DOHH2 (cell line): ENCODE measurements around the gene TMEM45A.

ENCODE experiments used
- H3F3A ChIP-seq: fragments of 200-600 bp; sonication (generic), shearing (Covaris generic); 2 replicates; pipeline ENCODE4 v1.6.0; 2016; ENCODE audit warnings: antibody characterized with exemption, mild to moderate bottlenecking; ENCODE audit not compliant: control insufficient read depth, insufficient read depth
- H3K27ac ChIP-seq: fragments of 200-600 bp; sonication (generic); 2 replicates; pipeline ENCODE4 v1.5.1; 2014; ENCODE audit warnings: low read depth, mild to moderate bottlenecking, low read length, moderate library complexity
- H3K27me3 ChIP-seq: fragments of 200-600 bp; sonication (generic); 2 replicates; pipeline ENCODE4 v1.6.1; 2014; ENCODE audit warnings: mild to moderate bottlenecking, low read length, mixed read lengths; ENCODE audit not compliant: control insufficient read depth
- H3K36me3 ChIP-seq: fragments of 200-600 bp; sonication (generic); 2 replicates; pipeline ENCODE4 v1.6.1; 2014; ENCODE audit warnings: mild to moderate bottlenecking, low read length, moderate library complexity, mixed read lengths; ENCODE audit not compliant: control insufficient read depth
- H3K4me1 ChIP-seq: fragments of 200-600 bp; sonication (generic); 2 replicates; pipeline ENCODE4 v1.6.1; 2014; ENCODE audit warnings: mild to moderate bottlenecking, low read length, mixed read lengths; ENCODE audit not compliant: control insufficient read depth
- H3K4me2 ChIP-seq: fragments of 200-600 bp; sonication (generic); 2 replicates; pipeline ENCODE4 v1.6.0; 2014; ENCODE audit warnings: mild to moderate bottlenecking, low read length, moderate library complexity
- H3K4me3 ChIP-seq: fragments of 200-600 bp; sonication (generic); 2 replicates; pipeline ENCODE4 v1.5.1; 2014; ENCODE audit warnings: mild to moderate bottlenecking, low read length, mixed read lengths
- H3K79me2 ChIP-seq: fragments of 200-600 bp; sonication (generic); 2 replicates; pipeline ENCODE4 v1.6.1; 2014; ENCODE audit warnings: mild to moderate bottlenecking, low read length, mixed read lengths; ENCODE audit not compliant: control insufficient read depth
- H3K9me2 ChIP-seq: fragments of 200-600 bp; sonication (generic); replicated peaks from 2 replicates; pipeline ENCODE4 v1.6.1; 2014; ENCODE audit warnings: mild to moderate bottlenecking, low read length, mixed read lengths; ENCODE audit not compliant: control insufficient read depth
- H3K9me3 ChIP-seq: fragments of 200-600 bp; sonication (generic); 2 replicates; pipeline ENCODE4 v1.6.1; 2014; ENCODE audit warnings: antibody characterized with exemption, low read length, mixed read lengths; ENCODE audit not compliant: control insufficient read depth, insufficient read depth
- H4K20me1 ChIP-seq: fragments of 200-600 bp; sonication (generic); 2 replicates; pipeline ENCODE4 v1.6.0; 2014; ENCODE audit warnings: low read depth, mild to moderate bottlenecking, antibody characterized with exemption, low read length, moderate library complexity; ENCODE audit not compliant: control insufficient read depth, insufficient read depth
- EZH2phosphoT487 ChIP-seq: fragments of 200-600 bp; sonication (generic); IDR thresholded peaks from 2 replicates; pipeline ENCODE4 v1.6.1; 2017; ENCODE audit warnings: borderline replicate concordance, mild to moderate bottlenecking, antibody characterized with exemption, low read length, moderate library complexity, mixed read lengths
- TF ChIP-seq, protein P1 (sequence below): fragments of 200-600 bp; sonication (generic); IDR thresholded peaks from one replicate; pipeline ENCODE4 v1.5.1; 2014; ENCODE audit warnings: antibody characterized with exemption, mild to moderate bottlenecking, low read depth, low read length; ENCODE audit not compliant: poor library complexity, severe bottlenecking

The TMEM45A gene

DNA sequence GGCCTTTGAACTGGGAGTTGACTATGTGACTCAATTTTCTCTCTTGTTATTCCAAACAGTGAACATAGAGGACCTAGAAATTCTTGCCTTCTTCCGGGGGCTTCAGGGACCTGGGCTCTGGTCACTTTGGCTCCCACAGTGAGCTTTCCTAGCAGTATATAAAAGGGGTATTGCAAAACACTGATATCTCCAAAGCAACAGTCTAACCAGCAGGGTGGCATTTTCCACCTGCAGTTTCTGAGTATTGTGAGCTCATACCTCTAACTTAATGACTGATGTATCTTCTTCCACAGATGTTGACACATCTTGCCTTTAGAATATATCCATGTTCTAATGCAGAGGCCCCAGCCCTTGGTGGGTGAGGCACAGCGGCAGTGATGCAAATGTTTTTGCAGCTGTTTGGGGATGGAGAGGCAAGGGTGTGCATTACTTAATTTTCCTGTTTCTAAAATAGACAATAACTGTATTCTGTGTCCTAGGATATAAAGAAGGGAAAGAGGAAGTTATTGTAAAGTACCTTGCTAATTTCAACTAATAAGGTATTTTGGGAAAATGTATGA lies 71.3 kb downstream of the TMEM45A start:
- H3K9me2 ChIP-seq = no peaks in the 10 kb centered on the region
- no peak overlapping the region for H3K4me2 ChIP-seq
- H3K9me3 ChIP-seq = no peaks in the 10 kb centered on the region
- H3K27ac ChIP-seq = no peak overlapping the region
- H3K79me2 ChIP-seq = no peaks in the 10 kb centered on the region
- H3K4me3 ChIP-seq = no peak overlapping the region
- TF ChIP-seq, protein P1, sequence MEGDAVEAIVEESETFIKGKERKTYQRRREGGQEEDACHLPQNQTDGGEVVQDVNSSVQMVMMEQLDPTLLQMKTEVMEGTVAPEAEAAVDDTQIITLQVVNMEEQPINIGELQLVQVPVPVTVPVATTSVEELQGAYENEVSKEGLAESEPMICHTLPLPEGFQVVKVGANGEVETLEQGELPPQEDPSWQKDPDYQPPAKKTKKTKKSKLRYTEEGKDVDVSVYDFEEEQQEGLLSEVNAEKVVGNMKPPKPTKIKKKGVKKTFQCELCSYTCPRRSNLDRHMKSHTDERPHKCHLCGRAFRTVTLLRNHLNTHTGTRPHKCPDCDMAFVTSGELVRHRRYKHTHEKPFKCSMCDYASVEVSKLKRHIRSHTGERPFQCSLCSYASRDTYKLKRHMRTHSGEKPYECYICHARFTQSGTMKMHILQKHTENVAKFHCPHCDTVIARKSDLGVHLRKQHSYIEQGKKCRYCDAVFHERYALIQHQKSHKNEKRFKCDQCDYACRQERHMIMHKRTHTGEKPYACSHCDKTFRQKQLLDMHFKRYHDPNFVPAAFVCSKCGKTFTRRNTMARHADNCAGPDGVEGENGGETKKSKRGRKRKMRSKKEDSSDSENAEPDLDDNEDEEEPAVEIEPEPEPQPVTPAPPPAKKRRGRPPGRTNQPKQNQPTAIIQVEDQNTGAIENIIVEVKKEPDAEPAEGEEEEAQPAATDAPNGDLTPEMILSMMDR = no peak
- no peak for TF ChIP-seq EZH2phosphoT487
- no peaks in the 10 kb centered on the region for H3K36me3 ChIP-seq
- no peaks in the 10 kb centered on the region for H4K20me1 ChIP-seq
- H3K4me1 ChIP-seq = no peaks in the 10 kb centered on the region
- H3K27me3 ChIP-seq = no peaks in the 10 kb centered on the region
- no peaks in the 10 kb centered on the region for H3F3A ChIP-seq

DNA sequence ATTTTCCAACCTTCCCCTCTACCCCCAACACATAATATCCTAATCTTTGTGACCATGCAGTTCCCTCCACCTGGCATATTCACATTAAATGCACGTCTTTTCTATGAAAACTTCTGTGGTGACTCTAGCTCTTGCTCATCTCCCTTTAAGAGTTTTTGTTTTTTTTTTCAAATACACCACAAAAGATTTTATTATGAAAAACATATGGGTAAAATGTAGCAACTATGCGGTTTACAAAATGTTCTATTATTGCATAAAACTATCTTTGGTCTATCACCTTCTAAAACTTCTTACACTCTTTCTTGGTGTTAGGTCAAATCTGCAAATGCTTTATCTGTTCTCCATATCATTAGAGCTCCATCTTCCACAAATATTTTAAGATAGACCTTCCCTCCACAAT lies 78.4 kb downstream of the TMEM45A start:
- no peaks in the 10 kb centered on the region for H3K79me2 ChIP-seq
- H4K20me1 ChIP-seq = no peaks in the 10 kb centered on the region
- H3K9me3 ChIP-seq = no peaks in the 10 kb centered on the region
- no peaks in the 10 kb centered on the region for H3K4me1 ChIP-seq
- H3K9me2 ChIP-seq = no peaks in the 10 kb centered on the region
- no peaks in the 10 kb centered on the region for H3F3A ChIP-seq
- H3K36me3 ChIP-seq = no peaks in the 10 kb centered on the region
- H3K4me3 ChIP-seq = no peak overlapping the region
- no peak overlapping the region for H3K4me2 ChIP-seq
- no peaks in the 10 kb centered on the region for H3K27me3 ChIP-seq
- no peak for TF ChIP-seq EZH2phosphoT487
- TF ChIP-seq, protein P1 = no peak
- no peak overlapping the region for H3K27ac ChIP-seq

DNA sequence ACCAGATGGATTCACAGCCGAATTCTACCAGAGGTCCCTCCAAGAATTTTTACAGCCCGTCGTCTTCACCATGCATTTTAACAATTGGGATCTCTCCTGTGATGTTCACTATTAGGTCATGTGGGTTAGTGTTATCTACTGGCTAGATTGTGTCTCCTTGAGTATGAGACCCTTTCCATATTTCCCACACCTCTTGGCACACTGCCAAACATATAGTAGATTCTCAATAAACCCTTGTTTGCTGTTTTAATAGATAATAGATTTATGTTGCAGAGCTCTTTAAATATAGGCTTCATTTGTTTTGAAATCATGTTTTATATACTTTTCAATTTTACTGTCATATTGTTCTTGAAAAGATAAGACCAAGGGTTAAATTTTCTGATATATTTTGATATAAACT lies 82.1 kb downstream of the TMEM45A start:
- Histone ChIP-seq H3K4me1 (no peaks in the 10 kb centered on the region), H3K4me3 (no peak overlapping the region), H3K9me2 (no peaks in the 10 kb centered on the region), H4K20me1 (no peaks in the 10 kb centered on the region), H3K27ac (no peak overlapping the region), H3K9me3 (no peaks in the 10 kb centered on the region), H3K36me3 (no peaks in the 10 kb centered on the region), H3K4me2 (no peak overlapping the region), H3F3A (no peaks in the 10 kb centered on the region), H3K27me3 (no peaks in the 10 kb centered on the region), H3K79me2 (no peaks in the 10 kb centered on the region)
- TF ChIP-seq, protein P1 = no peak
- no peak for TF ChIP-seq EZH2phosphoT487
